Ectodermal cell (in vitro differentiated cells): Measurements from ENCODE around the gene TRIM24. TPM values are rescaled to one million over a fixed set of nuclear protein-coding genes. Genes with fewer than 3 reads are reported as not detected.
"Not testable (repeated sequence)": the region's sequence is repeated elsewhere in the genome, so short reads cannot be mapped to it uniquely, and the experiment has no call there.

ENCODE experiments used
- H3K27ac ChIP-seq: 2 replicates; pipeline ENCODE4 v1.7.0; 2013; ENCODE audit warnings: mild to moderate bottlenecking, low read depth, low read length; ENCODE audit not compliant: insufficient read depth, poor library complexity, severe bottlenecking
- H3K27me3 ChIP-seq: 2 replicates; pipeline ENCODE4 v1.7.0; 2013; ENCODE audit warnings: mild to moderate bottlenecking, low read length; ENCODE audit not compliant: insufficient read depth, control insufficient read depth, poor library complexity, severe bottlenecking
- H3K36me3 ChIP-seq: one replicate; pipeline ENCODE4 v1.7.0; 2013; ENCODE audit warnings: low read length; ENCODE audit not compliant: control insufficient read depth, insufficient read depth
- H3K4me1 ChIP-seq: one replicate; pipeline ENCODE4 v1.7.0; 2013; ENCODE audit warnings: low read length; ENCODE audit not compliant: control insufficient read depth, insufficient read depth
- H3K4me3 ChIP-seq: 2 replicates; pipeline ENCODE4 v1.7.0; 2013; ENCODE audit warnings: low read depth, low read length, control low read depth; ENCODE audit not compliant: insufficient read depth
- H3K9me3 ChIP-seq: 2 replicates; pipeline ENCODE4 v1.7.0; 2013; ENCODE audit warnings: mild to moderate bottlenecking, low read length, moderate library complexity; ENCODE audit not compliant: control insufficient read depth
- WGBS, 2 experiments: methylation state at CpG; one replicate each; pipeline ENCODE4 v1.1.7; 2013; ENCODE audit warnings: missing lambda C conversion rate in 2 of 2; 5-methylcytosine and 5-hydroxymethylcytosine counted together
- polyA plus RNA-seq, 4 experiments: library from polyadenylated mRNA; stranded (reverse); fragments of 50-300 nt; gene quantifications; one replicate each; pipeline ENCODE4 v1.2.3, GENCODE V29; 2013

TRIM24 gene
- polyA plus RNA-seq (2013, experiment 1 of 4) = 84.7 TPM
- polyA plus RNA-seq (2013, experiment 2 of 4) = 102 TPM
- 81.7 TPM for polyA plus RNA-seq (2013, experiment 3 of 4)
- 87.9 TPM for polyA plus RNA-seq (2013, experiment 4 of 4)

DNA sequence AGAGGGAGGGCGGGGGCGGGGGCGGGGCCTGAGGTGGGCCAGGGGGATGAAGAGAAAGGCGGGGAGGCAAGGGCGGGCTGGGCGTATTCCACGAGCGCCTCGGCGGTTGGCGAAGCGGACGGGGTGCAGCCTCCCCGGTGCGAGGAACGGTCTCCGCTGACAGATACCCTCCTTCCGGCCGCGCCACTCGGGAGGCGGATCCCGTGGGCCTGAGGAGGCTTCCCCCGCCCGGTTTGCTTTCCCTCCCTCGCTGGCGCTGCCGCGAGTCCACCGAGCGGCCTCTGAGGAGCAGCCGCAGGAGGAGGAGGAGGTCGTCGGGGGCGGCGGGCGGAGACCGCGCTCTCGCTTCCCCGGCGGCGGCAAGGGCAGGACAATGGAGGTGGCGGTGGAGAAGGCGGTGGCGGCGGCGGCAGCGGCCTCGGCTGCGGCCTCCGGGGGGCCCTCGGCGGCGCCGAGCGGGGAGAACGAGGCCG lies at the start of gene TRIM24:
TRIM24 (plus strand) TSS at position 84 of the 473 bp plus-strand sequence; CDS start at position 374, 290 bp downstream.
- 0% methylated on average over 59 of the region's 59 CpGs for WGBS, 2 experiments
- Histone ChIP-seq H3K9me3 (no peaks in the 10 kb centered on the region), H3K4me1 (peaks cover 15% of the 10 kb centered on the region), H3K27me3 (no peaks in the 10 kb centered on the region), H3K27ac (peak within 1 kb of the TSS; percentile 92), H3K4me3 (peak within 1 kb of the TSS; percentile 89), H3K36me3 (no peaks in the 10 kb centered on the region)

- 88 to 99% methylated on average over 2 to 3 of the region's 3 CpGs for WGBS, 2 experiments
- H3K27ac ChIP-seq, H3K4me3 ChIP-seq, H3K36me3 ChIP-seq, H3K27me3 ChIP-seq, H3K9me3 ChIP-seq, H3K4me1 ChIP-seq: not testable (repeated sequence)
These were observed 48.0 kb upstream of the TRIM24 start for GRCh38 chr7:138412077-138412476.

DNA sequence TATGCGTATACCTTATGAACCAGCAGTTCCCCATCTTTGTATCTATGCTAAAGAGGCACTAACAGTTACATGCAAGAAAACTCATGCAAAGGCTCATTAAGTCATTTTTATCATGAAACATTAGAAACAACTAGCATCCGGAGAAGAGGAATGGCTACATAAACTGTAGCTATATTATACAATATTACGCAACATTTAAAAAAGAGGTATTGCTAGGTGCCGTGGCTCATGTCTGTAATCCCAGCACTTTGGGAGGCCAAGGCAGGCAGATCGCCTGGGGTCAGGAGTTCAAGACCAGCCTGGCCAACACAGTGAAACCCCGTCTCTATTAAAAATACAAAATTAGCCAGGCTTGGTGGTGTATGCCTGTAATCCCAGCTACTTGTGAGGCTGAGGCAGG lies 47.1 kb upstream of the TRIM24 start:
- not testable (repeated sequence) for H3K27me3 ChIP-seq, H3K4me3 ChIP-seq, H3K4me1 ChIP-seq, H3K36me3 ChIP-seq, H3K9me3 ChIP-seq, H3K27ac ChIP-seq
- 92 to 97% methylated on average over 6 of the region's 6 CpGs for WGBS, 2 experiments

DNA sequence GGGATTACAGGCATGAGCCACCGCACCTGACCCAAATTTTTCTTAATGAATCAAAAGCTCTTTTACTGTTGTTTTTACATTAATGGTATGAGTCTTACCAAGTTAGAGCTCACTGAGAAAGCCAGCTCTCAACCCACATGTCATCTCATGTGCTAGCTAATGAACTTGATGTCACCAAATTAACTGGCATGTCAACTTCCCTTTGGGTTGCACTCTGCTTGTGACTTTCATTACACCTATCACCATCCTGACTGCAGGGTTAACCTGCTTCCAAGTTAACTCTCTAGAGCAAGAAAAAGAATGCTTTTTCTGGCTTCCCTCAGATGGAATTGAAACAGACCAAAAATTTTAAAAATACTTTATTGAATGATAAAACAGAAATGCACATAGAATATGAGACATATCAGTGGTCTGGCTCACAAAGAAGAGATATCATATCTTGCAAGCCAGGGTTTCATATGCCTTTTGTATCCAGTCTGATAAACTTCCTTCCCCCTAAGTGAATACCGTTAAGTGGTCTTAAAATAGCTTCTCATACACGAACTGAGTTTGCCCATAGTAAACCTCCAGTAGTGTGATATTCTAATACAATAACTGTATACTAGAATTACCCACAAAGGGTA lies 42.9 kb upstream of the TRIM24 start:
- Histone ChIP-seq H3K9me3 (no peaks in the 10 kb centered on the region), H3K4me1 (no peaks in the 10 kb centered on the region), H3K36me3 (no peaks in the 10 kb centered on the region), H3K27me3 (no peaks in the 10 kb centered on the region), H3K27ac (no peak overlapping the region), H3K4me3 (no peak overlapping the region)
- 89 to 91% methylated on average over 3 of the region's 3 CpGs for WGBS, 2 experiments

- no peaks in the 10 kb centered on the region for H3K36me3 ChIP-seq
- no peaks in the 10 kb centered on the region for H3K27me3 ChIP-seq
- no peaks in the 10 kb centered on the region for H3K9me3 ChIP-seq
- no peak overlapping the region for H3K4me3 ChIP-seq
- 92 to 100% methylated on average over 1 of the region's 1 CpG for WGBS, 2 experiments
- no peak overlapping the region for H3K27ac ChIP-seq
- H3K4me1 ChIP-seq = no peaks in the 10 kb centered on the region
These were observed 42.3 kb upstream of the TRIM24 start for GRCh38 chr7:138417764-138418163.

- H3K9me3 ChIP-seq, H3K4me3 ChIP-seq, H3K36me3 ChIP-seq, H3K27ac ChIP-seq, H3K27me3 ChIP-seq, H3K4me1 ChIP-seq: not testable (repeated sequence)
- WGBS, 2 experiments = no CpG with 5 or more reads among the region's 1 CpG
These were observed 41.7 kb upstream of the TRIM24 start for GRCh38 chr7:138418403-138418802.

- H3K4me1 ChIP-seq = no peaks in the 10 kb centered on the region
- H3K27me3 ChIP-seq = no peaks in the 10 kb centered on the region
- 92 to 93% methylated on average over 5 of the region's 5 CpGs for WGBS, 2 experiments
- H3K9me3 ChIP-seq = no peaks in the 10 kb centered on the region
- no peak overlapping the region for H3K4me3 ChIP-seq
- H3K36me3 ChIP-seq = no peaks in the 10 kb centered on the region
- no peak overlapping the region for H3K27ac ChIP-seq
These were observed 35.0 kb upstream of the TRIM24 start for GRCh38 chr7:138425026-138425425.

DNA sequence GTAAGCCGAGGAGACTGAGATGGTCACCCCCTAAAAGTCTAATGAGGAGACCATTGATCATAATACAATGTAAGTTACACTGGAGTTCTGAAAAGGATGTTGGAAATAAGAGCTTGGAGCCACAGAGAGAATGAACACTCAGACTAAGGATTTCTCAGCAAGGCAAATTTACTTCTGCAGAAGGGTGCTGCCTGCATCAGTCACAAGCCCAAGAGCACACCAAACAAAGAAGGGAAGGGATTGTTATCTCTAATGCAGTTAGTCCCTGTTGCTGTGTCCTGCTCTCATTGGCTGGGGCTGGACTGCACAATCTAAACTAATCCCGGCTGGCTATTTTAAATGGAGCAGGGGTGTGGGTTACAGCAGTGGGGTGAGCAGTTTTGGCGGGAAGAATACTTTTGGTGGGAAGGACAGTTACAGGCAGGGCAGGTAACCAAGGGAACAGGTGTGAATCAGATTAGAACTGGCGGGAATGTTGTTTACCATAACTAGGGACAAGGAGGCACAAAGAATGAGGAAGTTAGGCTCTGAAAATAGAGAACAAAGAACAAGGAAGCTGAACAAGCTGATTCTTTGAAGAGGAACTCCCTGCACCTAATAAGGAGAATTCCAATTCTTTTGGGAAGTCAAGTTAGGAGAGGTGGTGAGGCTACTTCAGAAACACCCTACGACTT lies 30.3 kb upstream of the TRIM24 start:
- H3K27ac ChIP-seq = no peak overlapping the region
- no peaks in the 10 kb centered on the region for H3K4me1 ChIP-seq
- no peaks in the 10 kb centered on the region for H3K36me3 ChIP-seq
- H3K4me3 ChIP-seq = no peak overlapping the region
- H3K27me3 ChIP-seq = no peaks in the 10 kb centered on the region
- 90 to 92% methylated on average over 5 of the region's 5 CpGs for WGBS, 2 experiments
- no peaks in the 10 kb centered on the region for H3K9me3 ChIP-seq

GRCh38 chr7:138431517-138431916 lies 28.5 kb upstream of the TRIM24 start:
- Histone ChIP-seq H3K36me3 (no peaks in the 10 kb centered on the region), H3K4me1 (no peaks in the 10 kb centered on the region), H3K9me3 (no peaks in the 10 kb centered on the region), H3K4me3 (no peak overlapping the region), H3K27ac (no peak overlapping the region), H3K27me3 (no peaks in the 10 kb centered on the region)
- WGBS, 2 experiments = 92 to 96% methylated on average over 2 of the region's 2 CpGs

DNA sequence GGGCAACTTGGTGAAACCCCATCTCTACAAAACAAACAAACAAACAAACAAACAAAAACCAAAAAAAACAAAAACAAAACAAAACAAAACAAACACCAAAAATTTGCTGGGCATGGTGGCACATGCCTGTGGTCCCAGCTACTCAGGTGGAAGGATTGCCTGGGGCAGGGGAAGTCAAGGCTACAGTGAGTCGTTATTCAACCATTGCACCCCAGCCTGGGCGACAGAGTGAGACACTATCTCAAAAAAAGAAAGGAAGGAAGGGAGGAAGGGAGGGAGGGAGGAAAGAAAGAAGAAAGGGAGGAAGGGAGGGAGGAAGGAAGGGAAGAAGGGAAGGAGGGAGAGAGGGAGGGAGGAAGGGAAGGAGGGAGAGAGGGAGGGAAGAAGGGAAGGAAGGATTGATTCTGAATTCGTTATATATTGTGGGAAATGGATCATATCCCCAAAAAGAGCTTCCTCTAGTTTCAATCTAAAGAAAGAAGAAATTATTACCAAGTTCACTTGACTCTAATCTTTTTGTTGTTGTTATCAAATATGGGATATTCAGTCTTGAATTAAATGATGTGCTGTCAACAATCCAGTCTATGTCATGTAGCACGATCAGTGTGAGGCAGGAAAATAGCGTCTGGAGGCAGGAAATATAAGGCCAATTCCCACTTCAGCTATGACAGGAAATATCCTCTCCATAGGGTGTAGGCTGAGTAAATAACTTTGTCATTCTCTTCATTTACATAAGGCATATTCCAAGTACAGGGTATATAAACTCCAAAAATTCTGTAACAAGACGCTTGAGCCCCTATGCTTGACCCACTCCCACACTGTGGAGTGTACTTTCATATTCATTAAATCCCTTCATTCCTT lies 26.2 kb upstream of the TRIM24 start:
- no peaks in the 10 kb centered on the region for H3K36me3 ChIP-seq
- 88 to 93% methylated on average over 6 of the region's 6 CpGs for WGBS, 2 experiments
- no peaks in the 10 kb centered on the region for H3K27me3 ChIP-seq
- H3K4me3 ChIP-seq = no peak overlapping the region
- H3K27ac ChIP-seq = no peak overlapping the region
- no peaks in the 10 kb centered on the region for H3K4me1 ChIP-seq
- no peaks in the 10 kb centered on the region for H3K9me3 ChIP-seq
